Memory B cell (primary cell): ENCODE results near the gene ARID3B.
A peak's percentile ranks its signal among the peaks of the same experiment; 100 is the strongest.

Experiments
- ATAC-seq: fragments of 150-1000 bp; cut with Tn5 transposase; 2 replicates; pipeline ENCODE4 v1.10.0; 2021; ENCODE audit warnings: low read depth, mild to moderate bottlenecking, moderate library complexity
- DNase-seq, 2 donors: peaks; one replicate each; pipeline ENCODE4 v3.0.0; 2022; ENCODE audit warnings: low spot score in 2 of 2
- H3K27ac Mint-ChIP-seq: one replicate; pipeline ENCODE4 v1.8.0; 2022; ENCODE audit warnings: mild to moderate bottlenecking, moderate library complexity, mixed read lengths
- H3K27me3 Mint-ChIP-seq: one replicate; pipeline ENCODE4 v1.8.0; 2022; ENCODE audit warnings: mixed read lengths
- H3K36me3 Mint-ChIP-seq: one replicate; pipeline ENCODE4 v1.8.0; 2022; ENCODE audit warnings: mild to moderate bottlenecking, mixed read lengths
- H3K4me1 Mint-ChIP-seq: one replicate; pipeline ENCODE4 v1.8.0; 2022; ENCODE audit warnings: mixed read lengths
- H3K4me3 Mint-ChIP-seq: one replicate; pipeline ENCODE4 v1.8.0; 2022; ENCODE audit warnings: mild to moderate bottlenecking, moderate library complexity, mixed read lengths
- H3K9me3 Mint-ChIP-seq: one replicate; pipeline ENCODE4 v1.8.0; 2022; ENCODE audit warnings: mixed read lengths

ARID3B gene

GRCh38 chr15:74610302-74610951 is 69.4 kb downstream of the ARID3B start:
- Mint-ChIP-seq H3K27ac (no peak overlapping the region), H3K4me1 (no peaks in the 10 kb centered on the region), H3K4me3 (no peak overlapping the region), H3K36me3 (no peaks in the 10 kb centered on the region), H3K9me3 (no peaks in the 10 kb centered on the region), H3K27me3 (peaks cover 1% of the 10 kb centered on the region)
- no peak for DNase-seq
- ATAC-seq: no peak

GRCh38 chr15:74611341-74611740 is 70.3 kb downstream of the ARID3B start:
- Mint-ChIP-seq H3K36me3 (no peaks in the 10 kb centered on the region), H3K4me3 (no peak overlapping the region), H3K27me3 (peaks cover 1% of the 10 kb centered on the region), H3K9me3 (no peaks in the 10 kb centered on the region), H3K4me1 (no peaks in the 10 kb centered on the region), H3K27ac (no peak overlapping the region)
- DNase-seq (no peak), ATAC-seq (no peak)

- Mint-ChIP-seq H3K36me3 (no peaks in the 10 kb centered on the region), H3K4me1 (peaks cover 3% of the 10 kb centered on the region), H3K27ac (no peak overlapping the region), H3K27me3 (peaks cover 1% of the 10 kb centered on the region), H3K4me3 (no peak overlapping the region), H3K9me3 (no peaks in the 10 kb centered on the region)
- no peak for ATAC-seq
- no peak for DNase-seq
Measured at GRCh38 chr15:74611834-74612233, 70.8 kb downstream of the ARID3B start.

- Mint-ChIP-seq H3K4me3 (peak overlapping the region; percentile 56), H3K36me3 (no peaks in the 10 kb centered on the region), H3K4me1 (peaks cover 11% of the 10 kb centered on the region), H3K9me3 (no peaks in the 10 kb centered on the region), H3K27me3 (peaks cover 1% of the 10 kb centered on the region), H3K27ac (peak overlapping the region; percentile 24)
- no peak for DNase-seq
- ATAC-seq: no peak
Measured at GRCh38 chr15:74612677-74613076, 71.7 kb downstream of the ARID3B start.

GRCh38 chr15:74613089-74613952 is 72.3 kb downstream of the ARID3B start:
- DNase-seq (no peak), ATAC-seq (no peak)
- Mint-ChIP-seq H3K4me3 (peak overlapping the region; percentile 56), H3K27ac (peak overlapping the region; percentile 24), H3K36me3 (no peaks in the 10 kb centered on the region), H3K27me3 (no peaks in the 10 kb centered on the region), H3K4me1 (peaks cover 17% of the 10 kb centered on the region), H3K9me3 (no peaks in the 10 kb centered on the region)

- H3K27ac Mint-ChIP-seq: peak overlapping the region; percentile 97
- ATAC-seq (no peak), DNase-seq (no peak)
- no peaks in the 10 kb centered on the region for H3K27me3 Mint-ChIP-seq
- peak overlapping the region; percentile 88 for H3K4me3 Mint-ChIP-seq
- no peaks in the 10 kb centered on the region for H3K36me3 Mint-ChIP-seq
- peaks cover 17% of the 10 kb centered on the region for H3K4me1 Mint-ChIP-seq
- no peaks in the 10 kb centered on the region for H3K9me3 Mint-ChIP-seq
Measured at GRCh38 chr15:74613953-74614743, 73.1 kb downstream of the ARID3B start.

- H3K27ac Mint-ChIP-seq: peak overlapping the region; percentile 97
- no peaks in the 10 kb centered on the region for H3K27me3 Mint-ChIP-seq
- DNase-seq (peak; percentile 93 to 95), ATAC-seq (peak; percentile 69)
- peak overlapping the region; percentile 88 for H3K4me3 Mint-ChIP-seq
- peaks cover 22% of the 10 kb centered on the region for H3K4me1 Mint-ChIP-seq
- no peaks in the 10 kb centered on the region for H3K9me3 Mint-ChIP-seq
- peaks cover 2% of the 10 kb centered on the region for H3K36me3 Mint-ChIP-seq
Measured at GRCh38 chr15:74614744-74615507, 73.9 kb downstream of the ARID3B start.

- peak within 1 kb of the TSS; percentile 97 for H3K27ac Mint-ChIP-seq
- peak; percentile 78 for ATAC-seq
- peaks cover 29% of the 10 kb centered on the region for H3K4me1 Mint-ChIP-seq
- DNase-seq: peak; percentile 98 to 99
- peak within 1 kb of the TSS; percentile 88 for H3K4me3 Mint-ChIP-seq
- H3K9me3 Mint-ChIP-seq: no peaks in the 10 kb centered on the region
- no peaks in the 10 kb centered on the region for H3K27me3 Mint-ChIP-seq
- H3K36me3 Mint-ChIP-seq: peaks cover 7% of the 10 kb centered on the region
Measured at GRCh38 chr15:74615508-74616365, 74.7 kb downstream of the ARID3B start, which contains the start of gene CLK3. Gene CLK3, plus strand, starts transcription at chr15:74615836. Its CDS starts 3,361 bp downstream, at chr15:74619197.

- Mint-ChIP-seq H3K9me3 (no peaks in the 10 kb centered on the region), H3K4me1 (peaks cover 34% of the 10 kb centered on the region), H3K36me3 (peaks cover 11% of the 10 kb centered on the region), H3K27me3 (no peaks in the 10 kb centered on the region), H3K27ac (peak overlapping the region; percentile 97), H3K4me3 (peak overlapping the region; percentile 88)
- ATAC-seq: no peak
- peak; percentile 37 to 41 for DNase-seq
Measured at GRCh38 chr15:74616366-74616939, 75.4 kb downstream of the ARID3B start.

GRCh38 chr15:74616996-74617395 is 76.0 kb downstream of the ARID3B start:
- Mint-ChIP-seq H3K4me3 (peak overlapping the region; percentile 88), H3K27me3 (no peaks in the 10 kb centered on the region), H3K27ac (peak overlapping the region; percentile 97), H3K9me3 (no peaks in the 10 kb centered on the region), H3K4me1 (peaks cover 37% of the 10 kb centered on the region), H3K36me3 (peaks cover 14% of the 10 kb centered on the region)
- ATAC-seq (no peak), DNase-seq (no peak)

GRCh38 chr15:74618841-74619596 is 78.0 kb downstream of the ARID3B start:
- no peaks in the 10 kb centered on the region for H3K27me3 Mint-ChIP-seq
- DNase-seq: no peak
- no peaks in the 10 kb centered on the region for H3K9me3 Mint-ChIP-seq
- H3K36me3 Mint-ChIP-seq: peaks cover 20% of the 10 kb centered on the region
- H3K27ac Mint-ChIP-seq: no peak overlapping the region
- peaks cover 37% of the 10 kb centered on the region for H3K4me1 Mint-ChIP-seq
- H3K4me3 Mint-ChIP-seq: no peak overlapping the region
- ATAC-seq: no peak
